SU-DHL-6 (cell line): Measurements from ENCODE around the gene TMEM8B.

ENCODE experiments used
- CTCF ChIP-seq: fragments of 200-600 bp; sonication (generic); IDR thresholded peaks from one replicate; pipeline ENCODE4 v1.5.1; 2017; ENCODE audit warnings: antibody characterized with exemption, mild to moderate bottlenecking, low read length, moderate library complexity; ENCODE audit not compliant: insufficient read depth, poor library complexity, severe bottlenecking
- EZH2phosphoT487 ChIP-seq: fragments of 200-600 bp; sonication (generic), shearing (Covaris generic); conservative IDR thresholded peaks from 2 replicates; pipeline ENCODE4 v1.6.1; 2018; ENCODE audit warnings: mild to moderate bottlenecking, antibody characterized with exemption, low read length, moderate library complexity, mixed read lengths

DNA sequence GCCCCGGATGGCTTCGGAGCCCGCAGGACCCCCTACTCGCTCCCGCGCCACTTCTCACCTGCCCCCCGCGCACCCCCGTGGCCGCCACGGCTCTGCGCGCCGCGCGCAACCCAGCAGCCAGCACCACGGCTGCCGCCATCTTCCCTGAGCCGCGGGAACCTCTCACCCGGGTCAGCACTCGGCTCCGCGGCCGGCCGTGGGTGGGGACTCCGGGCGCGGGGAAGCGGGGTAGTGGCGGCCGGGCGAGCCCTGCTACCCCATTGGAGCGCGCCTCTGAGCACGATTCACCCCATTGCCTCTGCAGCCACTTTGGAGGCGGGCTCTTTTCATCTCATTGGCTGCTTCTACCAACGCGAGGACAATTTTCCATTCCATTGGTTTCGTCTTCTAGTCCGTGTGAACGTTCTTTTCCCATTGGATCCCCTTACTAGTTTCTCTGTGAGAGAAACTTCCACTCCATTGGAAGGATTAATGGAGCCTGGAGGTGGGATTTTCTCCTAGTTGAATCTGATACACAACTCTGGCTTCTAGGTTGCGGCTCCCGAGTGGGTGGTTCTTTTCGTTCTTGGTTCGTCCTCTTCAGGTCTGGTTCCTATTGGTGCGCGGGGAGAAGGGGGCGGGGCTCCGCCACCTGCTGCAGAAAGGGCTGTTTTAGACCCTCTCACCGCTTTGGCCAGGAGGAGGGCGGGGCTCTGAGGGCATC lies 14.0 kb upstream of the TMEM8B start, which contains the start of gene HINT2:
- TF ChIP-seq EZH2phosphoT487 (no peak), CTCF (no peak)
